Measurements from ENCODE around the gene DNM3.

DNA sequence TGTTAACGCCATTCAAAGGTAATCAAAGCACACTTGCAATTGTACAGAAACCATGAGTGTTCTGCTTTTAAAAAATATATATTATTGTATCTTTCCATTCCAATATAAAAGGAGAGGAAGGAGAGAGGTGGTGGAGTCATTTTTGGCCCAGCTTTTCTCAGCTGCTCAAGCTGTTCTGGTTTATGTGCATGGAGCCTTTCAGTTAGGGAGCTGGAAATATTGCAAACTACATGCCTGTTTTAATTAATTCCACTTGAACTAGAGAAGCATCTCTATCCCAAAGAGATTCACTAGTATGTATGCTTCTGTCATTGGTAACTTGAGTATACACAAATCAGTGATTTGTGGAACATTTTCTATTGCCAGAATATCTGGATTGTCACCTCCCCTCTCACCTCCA lies 550.7 kb downstream of the DNM3 start:
- TF ChIP-seq, protein P1, sequence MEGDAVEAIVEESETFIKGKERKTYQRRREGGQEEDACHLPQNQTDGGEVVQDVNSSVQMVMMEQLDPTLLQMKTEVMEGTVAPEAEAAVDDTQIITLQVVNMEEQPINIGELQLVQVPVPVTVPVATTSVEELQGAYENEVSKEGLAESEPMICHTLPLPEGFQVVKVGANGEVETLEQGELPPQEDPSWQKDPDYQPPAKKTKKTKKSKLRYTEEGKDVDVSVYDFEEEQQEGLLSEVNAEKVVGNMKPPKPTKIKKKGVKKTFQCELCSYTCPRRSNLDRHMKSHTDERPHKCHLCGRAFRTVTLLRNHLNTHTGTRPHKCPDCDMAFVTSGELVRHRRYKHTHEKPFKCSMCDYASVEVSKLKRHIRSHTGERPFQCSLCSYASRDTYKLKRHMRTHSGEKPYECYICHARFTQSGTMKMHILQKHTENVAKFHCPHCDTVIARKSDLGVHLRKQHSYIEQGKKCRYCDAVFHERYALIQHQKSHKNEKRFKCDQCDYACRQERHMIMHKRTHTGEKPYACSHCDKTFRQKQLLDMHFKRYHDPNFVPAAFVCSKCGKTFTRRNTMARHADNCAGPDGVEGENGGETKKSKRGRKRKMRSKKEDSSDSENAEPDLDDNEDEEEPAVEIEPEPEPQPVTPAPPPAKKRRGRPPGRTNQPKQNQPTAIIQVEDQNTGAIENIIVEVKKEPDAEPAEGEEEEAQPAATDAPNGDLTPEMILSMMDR (IDR thresholded peaks at IDR 0.05; ENCODE audit: control extremely low read depth in 1 of 3, insufficient read depth in 1 of 3, low read depth in 1 of 3, low read length in 3 of 3) = no peak
- TF ChIP-seq EZH2 (IDR thresholded peaks at IDR 0.05; ENCODE audit: low read depth, low read length, severe bottlenecking) (no peak), POLR2A (IDR thresholded peaks at IDR 0.05; ENCODE audit: control extremely low read depth in 1 of 2, low read depth in 2 of 2, low read length in 2 of 2) (no peak), EP300 (IDR thresholded peaks at IDR 0.05; ENCODE audit: borderline replicate concordance in 1 of 2, low read depth in 2 of 2, low read length in 2 of 2) (no peak), KDM1A (IDR thresholded peaks at IDR 0.05; ENCODE audit: borderline replicate concordance, low read length) (no peak), POLR2AphosphoS5 (IDR thresholded peaks at IDR 0.05; ENCODE audit: low read depth, low read length) (no peak), YY1 (IDR thresholded peaks at IDR 0.05; ENCODE audit: low read depth, low read length) (no peak), SUZ12 (IDR thresholded peaks at IDR 0.05; ENCODE audit: low read length) (no peak), KDM5A (IDR thresholded peaks at IDR 0.05; ENCODE audit: low read length) (no peak), HDAC6 (IDR thresholded peaks at IDR 0.05; ENCODE audit: low read depth, low read length) (no peak)

Data from H1 (cell line).